Lung (tissue), 16 donors: ENCODE data around the gene TDRD5. TPM values are rescaled to one million over a fixed set of nuclear protein-coding genes. Genes with fewer than 3 reads are reported as not detected.

Experiments
- ATAC-seq: fragments of 200-7000 bp; cut with Tn5 transposase; one replicate; pipeline ENCODE4 v1.9.1; 2020; ENCODE audit warnings: moderate number of reproducible peaks; ENCODE audit not compliant: insufficient read depth, low FRiP score
- DNase-seq, 3 donors: peaks; one replicate each; pipeline ENCODE4 v3.0.0-alpha.2; 2013 to 2017
- H3K27ac ChIP-seq, 2 donors: one replicate each; pipeline ENCODE4 v1.5.1; 2013; ENCODE audit warnings: mild to moderate bottlenecking in 2 of 2, moderate library complexity in 2 of 2, control low read depth in 1 of 2, inconsistent platforms in 1 of 2, low read depth in 1 of 2, low read length in 1 of 2
- H3K27me3 ChIP-seq, 3 donors: one replicate each; pipeline ENCODE4 v1.5.1; 2013; ENCODE audit warnings: low read length in 2 of 3; ENCODE audit not compliant: control insufficient read depth in 3 of 3, insufficient read depth in 3 of 3
- H3K36me3 ChIP-seq, 4 donors: one replicate each; pipeline ENCODE4 v1.5.1; 2013; ENCODE audit warnings: low read length in 4 of 4, mild to moderate bottlenecking in 1 of 4, moderate library complexity in 1 of 4; ENCODE audit not compliant: control insufficient read depth in 4 of 4, insufficient read depth in 4 of 4
- H3K4me1 ChIP-seq, 5 donors: one replicate each; pipeline ENCODE4 v1.5.1; 2013; ENCODE audit warnings: low read length in 5 of 5, mild to moderate bottlenecking in 2 of 5, moderate library complexity in 1 of 5; ENCODE audit not compliant: control insufficient read depth in 5 of 5, insufficient read depth in 5 of 5
- H3K4me3 ChIP-seq: one replicate; pipeline ENCODE4 v1.5.1; 2013; ENCODE audit warnings: mild to moderate bottlenecking, control low read depth, moderate library complexity
- H3K9ac ChIP-seq, 2 donors: one replicate each; pipeline ENCODE4 v1.5.1; 2013; ENCODE audit warnings: low read length in 2 of 2, control low read depth in 1 of 2; ENCODE audit not compliant: insufficient read depth in 1 of 2
- H3K9me3 ChIP-seq, 4 donors: one replicate each; pipeline ENCODE4 v1.5.1; 2013; ENCODE audit warnings: low read length in 3 of 4, mild to moderate bottlenecking in 1 of 4, moderate library complexity in 1 of 4; ENCODE audit not compliant: control insufficient read depth in 4 of 4, insufficient read depth in 3 of 4
- WGBS, 2 donors: extraction: QIAGEN DNeasy Blood & Tissue Kit; methylation state at CpG; one replicate each; pipeline ENCODE4 v1.1.7; 2013; 5-methylcytosine and 5-hydroxymethylcytosine counted together
- long read RNA-seq, 5 donors: transcript quantifications; one replicate each; lab custom pipeline, GENCODE V29; 2026
- polyA plus RNA-seq, 2 donors: library from polyadenylated mRNA; stranded (reverse); fragments of 200-250 nt; gene quantifications; one replicate each; pipeline ENCODE4 v1.2.1, GENCODE V29; 2013
- total RNA-seq, 2 donors: library from RNA; depleted of rRNA in 1 of 2; stranded (reverse); fragments of >200 nt in 1 of 2; gene quantifications; one replicate each; pipeline ENCODE4 v1.2.1, GENCODE V29; 2014 to 2021
- TF ChIP-seq, protein P1 (sequence below): IDR thresholded peaks from 2 replicates; pipeline ENCODE4 v1.5.1; 2012; ENCODE audit warnings: mild to moderate bottlenecking; ENCODE audit errors: control extremely low read depth, extremely low read depth
- donor health status: control.
- donor health status: control.
- donor health status: Bipolar disorder and iron deficiency.
- donor health status: healthy.
- donor health status: DM: yes; HTN: yes; CAD: no.

The TDRD5 gene, protein sequence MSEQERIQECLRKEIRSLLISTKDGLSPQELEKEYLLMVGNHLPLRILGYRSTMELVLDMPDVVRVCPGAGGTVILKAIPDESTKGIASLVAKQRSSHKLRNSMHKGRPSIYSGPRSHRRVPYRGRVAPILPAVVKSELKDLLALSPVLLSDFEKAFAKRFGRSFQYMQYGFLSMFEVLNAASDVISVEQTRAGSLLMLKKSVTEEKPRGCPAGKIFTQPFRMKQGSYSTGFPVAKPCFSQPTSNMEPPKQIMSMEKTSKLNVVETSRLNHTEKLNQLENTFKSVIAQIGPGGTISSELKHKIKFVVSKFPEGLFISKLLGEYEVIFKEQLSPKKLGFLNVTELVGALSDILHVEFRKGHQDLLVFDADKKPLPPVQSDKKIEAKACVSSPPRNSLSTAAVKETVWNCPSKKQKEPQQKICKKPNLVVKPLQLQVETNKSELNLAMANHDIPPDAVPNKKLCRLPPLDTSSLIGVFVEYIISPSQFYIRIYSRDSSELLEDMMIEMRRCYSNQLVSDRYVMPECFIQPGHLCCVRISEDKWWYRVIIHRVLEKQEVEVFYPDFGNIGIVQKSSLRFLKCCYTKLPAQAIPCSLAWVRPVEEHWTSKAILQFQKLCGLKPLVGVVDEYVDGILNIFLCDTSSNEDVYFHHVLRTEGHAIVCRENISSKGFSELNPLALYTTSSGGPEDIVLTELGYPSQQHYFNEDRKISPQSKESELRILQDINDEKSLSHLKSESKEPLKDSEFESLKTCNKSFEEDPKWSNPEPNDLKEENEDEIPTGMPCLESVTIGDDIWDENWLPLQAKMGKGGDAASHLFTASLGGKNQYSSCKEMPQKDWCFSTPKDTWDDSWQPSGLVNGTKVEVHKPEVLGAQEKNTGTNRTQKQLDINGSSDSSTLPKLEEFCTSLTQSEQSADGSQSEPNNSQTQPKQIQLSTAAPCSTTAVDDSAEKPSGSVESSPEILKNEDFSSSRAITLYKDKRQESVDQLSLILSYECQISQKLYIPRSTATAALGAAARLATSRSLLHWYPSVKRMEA
- total RNA-seq, result under 1 TPM; 0.18 to 0.37 TPM
- under 1 TPM; 0.05 to 0.12 TPM for polyA plus RNA-seq
- long read RNA-seq, donor 1, result 0 reads
- long read RNA-seq, donor 2, result 0 reads
- long read RNA-seq, donor 3, result 0 reads
- long read RNA-seq, donor 4, result 0 reads
- long read RNA-seq, donor 5, result 0 reads

DNA sequence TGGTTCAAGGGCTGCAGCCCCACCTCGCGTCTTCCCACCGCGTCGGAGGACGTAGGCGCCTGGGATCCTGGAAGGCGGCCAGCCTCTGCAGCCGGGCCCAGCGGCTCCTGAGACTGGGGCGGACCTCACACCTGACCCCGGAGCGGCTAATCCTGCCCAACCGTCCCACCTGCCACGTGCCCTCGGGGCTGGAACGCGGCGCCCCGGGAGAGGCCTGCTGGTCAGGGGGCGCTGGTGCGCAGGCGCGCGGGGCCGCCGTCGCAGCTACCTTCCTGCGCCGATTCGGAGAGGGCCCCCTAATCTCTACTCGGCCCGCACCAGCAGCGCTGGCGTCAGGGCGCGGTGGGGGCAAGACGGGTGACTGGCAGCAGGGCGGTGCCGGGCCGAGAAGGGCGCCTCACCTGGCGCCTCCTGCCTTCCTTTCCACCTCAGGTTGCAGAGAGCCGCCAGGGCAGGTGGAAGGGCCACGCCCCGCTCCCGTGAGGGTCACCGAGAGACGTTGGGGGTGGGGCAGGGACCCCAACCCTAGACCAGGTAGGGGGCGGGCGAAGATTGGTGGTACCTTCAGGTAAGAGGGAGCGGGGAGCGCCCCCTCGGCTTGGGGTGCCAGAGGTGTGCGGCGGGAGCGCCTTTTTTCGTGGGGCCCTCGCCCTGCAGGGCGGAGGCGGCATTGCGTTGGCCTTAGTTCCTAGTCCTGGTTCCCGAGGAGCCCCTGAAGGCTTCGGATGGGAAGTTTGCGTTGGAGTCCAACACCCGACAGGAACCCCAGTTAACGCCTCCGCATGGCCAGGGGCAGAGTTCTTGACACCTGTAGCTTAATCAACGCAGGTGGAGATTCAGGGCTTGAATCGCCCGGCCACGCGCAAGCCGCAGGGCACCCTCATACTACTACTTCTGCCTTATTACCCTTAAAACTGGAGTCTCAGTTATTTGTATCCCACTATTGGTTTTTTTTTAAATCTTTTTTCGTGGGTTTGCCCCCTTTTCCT is at the start of gene TDRD5:
Gene TDRD5, plus strand, starts transcription at position 241 of the 989 bp plus-strand sequence. CDS start 784 bp downstream, outside the sequence.
- Histone ChIP-seq H3K9me3 (peaks cover 0 to 21% (median 0%) of the 10 kb centered on the region in 4 donors), H3K4me1 (peaks cover 0 to 3% (median 0%) of the 10 kb centered on the region in 5 donors), H3K9ac (no peak within 1 kb of the TSS), H3K36me3 (no peaks in the 10 kb centered on the region), H3K27me3 (peaks cover 3 to 29% (median 18%) of the 10 kb centered on the region in 3 donors), H3K4me3 (no peak within 1 kb of the TSS), H3K27ac (no peak within 1 kb of the TSS)
- ATAC-seq, result peak; percentile 41
- WGBS, 2 donors, result 15 to 16% methylated on average over 71 to 75 of the region's 75 CpGs
- DNase-seq, result peak; percentile 20 to 52 (median 46)
- TF ChIP-seq, protein P1, sequence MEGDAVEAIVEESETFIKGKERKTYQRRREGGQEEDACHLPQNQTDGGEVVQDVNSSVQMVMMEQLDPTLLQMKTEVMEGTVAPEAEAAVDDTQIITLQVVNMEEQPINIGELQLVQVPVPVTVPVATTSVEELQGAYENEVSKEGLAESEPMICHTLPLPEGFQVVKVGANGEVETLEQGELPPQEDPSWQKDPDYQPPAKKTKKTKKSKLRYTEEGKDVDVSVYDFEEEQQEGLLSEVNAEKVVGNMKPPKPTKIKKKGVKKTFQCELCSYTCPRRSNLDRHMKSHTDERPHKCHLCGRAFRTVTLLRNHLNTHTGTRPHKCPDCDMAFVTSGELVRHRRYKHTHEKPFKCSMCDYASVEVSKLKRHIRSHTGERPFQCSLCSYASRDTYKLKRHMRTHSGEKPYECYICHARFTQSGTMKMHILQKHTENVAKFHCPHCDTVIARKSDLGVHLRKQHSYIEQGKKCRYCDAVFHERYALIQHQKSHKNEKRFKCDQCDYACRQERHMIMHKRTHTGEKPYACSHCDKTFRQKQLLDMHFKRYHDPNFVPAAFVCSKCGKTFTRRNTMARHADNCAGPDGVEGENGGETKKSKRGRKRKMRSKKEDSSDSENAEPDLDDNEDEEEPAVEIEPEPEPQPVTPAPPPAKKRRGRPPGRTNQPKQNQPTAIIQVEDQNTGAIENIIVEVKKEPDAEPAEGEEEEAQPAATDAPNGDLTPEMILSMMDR, result no peak

DNA sequence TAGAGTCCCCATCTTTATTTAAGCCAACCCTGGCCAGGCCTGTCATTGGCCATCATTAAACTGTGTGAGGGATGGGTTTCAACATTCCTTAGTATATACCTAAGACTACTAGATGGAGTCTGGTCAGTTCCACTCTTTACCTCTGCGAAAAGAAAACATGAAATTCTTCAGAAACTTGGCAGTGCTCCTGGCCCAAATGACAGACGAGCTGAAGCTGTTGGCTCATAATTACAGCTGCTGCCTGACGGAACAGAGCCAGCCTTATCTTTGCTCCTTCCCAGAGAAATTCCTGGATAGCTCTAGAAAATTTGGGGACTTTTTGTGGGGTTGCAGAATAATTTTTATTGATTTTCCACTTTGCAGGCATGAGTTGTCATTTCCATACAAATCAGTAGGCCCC is 46.3 kb upstream of the TDRD5 start:
- H3K4me1 ChIP-seq, result peaks cover 0 to 4% (median 0%) of the 10 kb centered on the region in 5 donors
- no peak overlapping the region for H3K4me3 ChIP-seq
- TF ChIP-seq, protein P1, result no peak
- WGBS, 2 donors, result 46 to 77% methylated on average over 3 of the region's 3 CpGs
- no peak overlapping the region for H3K9ac ChIP-seq
- H3K27me3 ChIP-seq, result no peaks in the 10 kb centered on the region
- H3K27ac ChIP-seq, result no peak overlapping the region
- H3K9me3 ChIP-seq, result no peaks in the 10 kb centered on the region
- ATAC-seq (no peak), DNase-seq (peak; percentile 27 to 62 (median 38))
- H3K36me3 ChIP-seq, result no peaks in the 10 kb centered on the region

DNA sequence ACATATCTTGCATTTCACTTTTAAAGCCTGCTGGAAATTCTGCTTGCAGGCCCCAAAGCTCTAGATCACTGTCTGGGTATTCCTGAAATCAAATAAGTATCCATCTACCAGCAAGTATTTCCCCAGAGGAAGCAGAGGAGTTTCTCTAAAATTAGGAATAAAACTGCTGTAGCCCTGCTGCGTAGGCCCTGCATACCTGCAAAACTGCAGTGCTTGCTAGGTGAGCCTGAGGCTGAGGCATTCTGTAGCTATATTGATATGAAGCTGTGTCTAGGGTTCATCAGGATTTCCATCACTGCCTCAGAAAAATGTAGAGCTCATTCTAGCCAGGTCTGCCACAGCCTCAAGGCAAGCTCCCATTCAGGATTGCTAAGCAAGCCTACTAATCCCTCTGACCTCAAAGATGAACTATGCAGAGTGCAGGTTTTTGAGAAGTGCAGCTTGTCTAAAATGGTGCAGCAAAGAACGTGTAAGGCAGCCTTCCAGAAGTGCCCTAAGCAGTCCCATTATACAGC is 44.6 kb upstream of the TDRD5 start:
- Histone ChIP-seq H3K36me3 (no peaks in the 10 kb centered on the region), H3K4me3 (no peak overlapping the region), H3K27ac (no peak overlapping the region), H3K27me3 (no peaks in the 10 kb centered on the region), H3K9me3 (no peaks in the 10 kb centered on the region), H3K4me1 (peaks cover 0 to 4% (median 0%) of the 10 kb centered on the region in 5 donors), H3K9ac (no peak overlapping the region)
- ATAC-seq (no peak), DNase-seq (no peak)
- 75 to 81% methylated on average over 2 of the region's 2 CpGs for WGBS, 2 donors
- TF ChIP-seq, protein P1, result no peak
